ENCODE data around the gene CERS2.

- no peak for TF ChIP-seq CHD2 (IDR thresholded peaks at IDR 0.05; ENCODE audit: low read length, partially characterized antibody)
- TF ChIP-seq, protein P1, sequence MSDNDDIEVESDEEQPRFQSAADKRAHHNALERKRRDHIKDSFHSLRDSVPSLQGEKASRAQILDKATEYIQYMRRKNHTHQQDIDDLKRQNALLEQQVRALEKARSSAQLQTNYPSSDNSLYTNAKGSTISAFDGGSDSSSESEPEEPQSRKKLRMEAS (IDR thresholded peaks at IDR 0.05; ENCODE audit: low read depth), result no peak
- TF ChIP-seq, protein P2, sequence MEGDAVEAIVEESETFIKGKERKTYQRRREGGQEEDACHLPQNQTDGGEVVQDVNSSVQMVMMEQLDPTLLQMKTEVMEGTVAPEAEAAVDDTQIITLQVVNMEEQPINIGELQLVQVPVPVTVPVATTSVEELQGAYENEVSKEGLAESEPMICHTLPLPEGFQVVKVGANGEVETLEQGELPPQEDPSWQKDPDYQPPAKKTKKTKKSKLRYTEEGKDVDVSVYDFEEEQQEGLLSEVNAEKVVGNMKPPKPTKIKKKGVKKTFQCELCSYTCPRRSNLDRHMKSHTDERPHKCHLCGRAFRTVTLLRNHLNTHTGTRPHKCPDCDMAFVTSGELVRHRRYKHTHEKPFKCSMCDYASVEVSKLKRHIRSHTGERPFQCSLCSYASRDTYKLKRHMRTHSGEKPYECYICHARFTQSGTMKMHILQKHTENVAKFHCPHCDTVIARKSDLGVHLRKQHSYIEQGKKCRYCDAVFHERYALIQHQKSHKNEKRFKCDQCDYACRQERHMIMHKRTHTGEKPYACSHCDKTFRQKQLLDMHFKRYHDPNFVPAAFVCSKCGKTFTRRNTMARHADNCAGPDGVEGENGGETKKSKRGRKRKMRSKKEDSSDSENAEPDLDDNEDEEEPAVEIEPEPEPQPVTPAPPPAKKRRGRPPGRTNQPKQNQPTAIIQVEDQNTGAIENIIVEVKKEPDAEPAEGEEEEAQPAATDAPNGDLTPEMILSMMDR (IDR thresholded peaks at IDR 0.05), result no peak
These were observed 35.7 kb upstream of the CERS2 start for GRCh38 chr1:151010346-151010726.
